GM19240 (cell line): Measurements from ENCODE around the gene ATP1B3.
A peak's percentile ranks its signal among the peaks of the same experiment; 100 is the strongest.
"Not testable (repeated sequence)": the region's sequence is repeated elsewhere in the genome, so short reads cannot be mapped to it uniquely, and the experiment has no call there.

Source experiments
- DNase-seq: peaks from one replicate; pipeline ENCODE4 v3.0.0; 2011; ENCODE audit warnings: low spot score; ENCODE audit not compliant: insufficient read length

The ATP1B3 gene

GRCh38 chr3:141876381-141876890 is at the start of gene ATP1B3:
ATP1B3 (plus strand) TSS chr3:141876643; CDS start chr3:141876802, 159 bp downstream.
- DNase-seq = peak; percentile 69

DNA sequence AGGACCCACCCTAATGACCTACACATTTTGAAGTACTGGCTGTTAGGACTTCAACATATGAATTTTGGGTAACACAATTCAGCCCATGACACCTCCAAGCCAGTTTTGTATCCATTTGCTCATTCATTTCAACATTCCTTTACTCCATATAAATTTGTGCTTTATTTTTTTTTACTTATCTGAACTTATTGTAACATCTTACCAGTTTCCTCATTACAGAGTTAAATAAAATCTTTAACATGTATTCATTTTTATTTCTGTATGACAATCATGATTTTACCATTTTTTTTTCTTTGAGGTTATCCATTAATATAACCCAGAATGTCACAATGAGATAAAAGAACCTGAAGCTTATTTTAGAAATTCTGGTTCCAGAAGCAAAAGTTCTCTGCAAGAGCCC is 48.0 kb upstream of the ATP1B3 start:
- DNase-seq = no peak

DNA sequence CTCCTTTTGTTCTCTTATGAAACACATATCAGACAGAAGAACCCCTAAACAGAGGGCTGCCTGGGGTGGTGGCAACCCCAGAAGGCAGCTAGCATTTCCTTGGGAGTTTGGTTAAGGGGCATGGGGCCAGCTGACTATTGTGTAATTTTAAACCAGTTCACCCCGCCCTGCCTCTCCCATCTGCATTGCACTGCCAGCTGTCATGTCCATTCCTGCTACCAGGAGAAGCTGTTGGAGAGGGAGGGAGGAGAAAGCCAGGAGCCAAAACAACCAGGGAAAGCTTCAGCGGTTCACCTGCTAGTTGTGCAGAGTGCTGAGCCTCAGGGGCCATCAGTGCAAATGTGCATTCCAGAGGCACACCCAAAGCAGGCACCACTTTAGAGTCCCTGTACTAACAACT is 47.6 kb upstream of the ATP1B3 start:
- no peak for DNase-seq

DNA sequence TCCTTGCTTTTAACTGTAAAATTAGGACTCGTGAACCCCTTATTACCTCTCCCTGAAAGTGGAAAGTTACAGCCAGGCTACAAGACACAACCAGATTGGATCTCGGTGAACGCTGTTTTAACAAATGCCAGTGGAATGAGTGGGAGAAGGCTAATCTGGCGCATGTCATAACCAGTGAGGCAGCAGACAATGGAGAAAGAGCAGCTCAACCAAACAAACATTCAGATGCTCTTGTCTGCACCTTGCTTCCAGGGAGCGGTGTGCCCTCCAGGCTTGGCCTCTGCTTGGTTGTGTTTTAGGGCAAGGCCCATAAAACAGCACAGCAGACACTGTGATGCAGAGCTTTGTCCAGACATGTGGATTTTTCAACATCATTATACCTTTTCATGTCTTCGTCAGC is 45.9 kb upstream of the ATP1B3 start:
- DNase-seq = no peak

DNA sequence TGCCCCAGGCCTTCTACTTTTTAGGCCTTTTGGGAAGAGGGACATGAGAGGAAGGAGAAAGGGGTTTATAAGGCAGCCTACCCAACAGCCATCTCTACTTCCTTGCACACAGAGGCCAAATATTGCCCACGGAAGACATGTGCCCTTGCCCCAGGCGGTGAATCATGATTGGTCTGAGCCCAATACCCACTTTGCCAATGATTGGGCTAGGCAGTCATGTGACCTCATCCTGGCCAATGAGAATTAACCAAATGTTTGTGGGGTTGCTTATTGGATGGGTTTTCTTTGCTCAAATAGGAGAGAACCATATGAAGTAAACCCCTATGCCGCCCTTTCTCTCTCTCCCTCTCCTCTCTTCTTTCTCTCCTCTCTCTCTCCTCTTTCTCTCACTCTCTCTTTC is 42.2 kb upstream of the ATP1B3 start:
- no peak for DNase-seq

GRCh38 chr3:141835557-141836229 is 40.8 kb upstream of the ATP1B3 start:
- DNase-seq = no peak

DNA sequence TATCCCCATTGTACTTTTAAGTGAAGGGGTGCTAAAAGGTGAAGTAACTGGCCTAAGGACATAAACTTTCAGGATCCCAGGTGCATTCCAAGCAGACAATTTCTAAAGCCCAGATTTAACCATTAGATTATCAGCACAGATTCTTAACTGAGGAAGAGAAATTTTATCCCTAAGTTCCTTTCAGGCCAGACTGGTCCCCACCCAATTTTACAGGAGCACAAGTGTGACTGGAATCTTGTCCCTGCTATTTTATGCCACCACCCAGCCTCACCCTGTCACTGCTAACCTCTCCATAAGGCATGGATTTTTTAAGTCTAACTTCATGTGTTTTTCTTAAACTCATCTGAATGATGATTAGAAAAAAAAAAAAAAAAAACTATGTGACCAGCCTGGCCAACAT is 37.1 kb upstream of the ATP1B3 start:
- DNase-seq = no peak

DNA sequence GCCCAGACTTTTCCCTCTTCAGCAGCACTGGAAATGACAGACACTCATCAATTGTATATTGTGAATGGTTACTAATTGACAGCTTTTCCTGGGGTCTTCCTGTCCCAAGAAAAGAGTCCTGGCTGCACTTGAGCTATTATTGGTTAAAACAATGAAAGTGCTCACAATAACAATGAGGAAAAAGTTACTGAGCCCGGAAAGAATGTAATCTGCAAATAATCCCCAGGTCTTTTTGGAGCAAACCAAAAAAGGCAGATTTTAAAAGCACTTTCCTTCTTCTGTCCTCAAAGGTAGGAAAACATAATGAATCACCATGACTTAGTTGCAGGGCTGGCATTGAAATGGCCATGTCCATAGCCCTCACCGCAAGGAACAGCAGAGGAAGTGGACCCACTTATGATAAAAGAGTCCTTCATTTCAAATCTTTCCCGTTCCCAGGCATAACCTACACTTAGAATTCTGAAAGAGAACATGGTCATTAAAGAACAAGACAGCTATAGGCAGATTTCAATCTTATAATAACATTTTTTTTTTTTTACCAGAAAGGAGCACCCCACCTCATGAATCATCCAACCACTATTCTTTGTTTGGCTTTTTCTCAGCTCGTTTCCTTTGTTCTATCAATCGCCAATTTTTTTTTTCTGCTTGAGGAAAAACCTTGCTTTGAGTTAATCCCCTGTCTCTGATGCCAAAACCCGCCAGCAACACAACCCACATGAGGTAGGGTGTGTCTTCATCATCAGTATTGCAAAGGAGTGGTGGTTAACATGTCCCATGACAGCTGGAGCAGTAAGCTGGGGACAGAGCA is 35.5 kb upstream of the ATP1B3 start:
- DNase-seq = no peak

DNA sequence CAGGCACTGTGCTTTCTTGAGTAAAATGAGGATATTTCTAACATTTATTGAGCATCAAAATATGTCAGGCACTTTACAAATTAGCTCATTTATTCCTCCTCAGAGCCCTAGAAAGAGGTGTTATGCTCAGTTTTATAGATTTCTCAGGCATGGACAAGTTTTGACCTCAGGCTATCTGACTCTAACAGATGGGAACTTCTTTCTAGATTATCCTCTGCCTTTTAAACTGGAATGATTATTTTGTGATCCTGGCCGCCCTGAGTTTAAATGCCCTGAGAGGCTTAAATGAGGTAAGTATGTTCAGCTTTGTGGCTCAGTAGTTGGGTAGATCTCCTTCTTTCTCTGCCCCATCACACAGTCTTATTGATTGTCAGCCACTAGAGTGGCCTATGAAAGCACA is 32.3 kb upstream of the ATP1B3 start:
- no peak for DNase-seq

GRCh38 chr3:141844812-141845211 is 31.6 kb upstream of the ATP1B3 start:
- DNase-seq = no peak

DNA sequence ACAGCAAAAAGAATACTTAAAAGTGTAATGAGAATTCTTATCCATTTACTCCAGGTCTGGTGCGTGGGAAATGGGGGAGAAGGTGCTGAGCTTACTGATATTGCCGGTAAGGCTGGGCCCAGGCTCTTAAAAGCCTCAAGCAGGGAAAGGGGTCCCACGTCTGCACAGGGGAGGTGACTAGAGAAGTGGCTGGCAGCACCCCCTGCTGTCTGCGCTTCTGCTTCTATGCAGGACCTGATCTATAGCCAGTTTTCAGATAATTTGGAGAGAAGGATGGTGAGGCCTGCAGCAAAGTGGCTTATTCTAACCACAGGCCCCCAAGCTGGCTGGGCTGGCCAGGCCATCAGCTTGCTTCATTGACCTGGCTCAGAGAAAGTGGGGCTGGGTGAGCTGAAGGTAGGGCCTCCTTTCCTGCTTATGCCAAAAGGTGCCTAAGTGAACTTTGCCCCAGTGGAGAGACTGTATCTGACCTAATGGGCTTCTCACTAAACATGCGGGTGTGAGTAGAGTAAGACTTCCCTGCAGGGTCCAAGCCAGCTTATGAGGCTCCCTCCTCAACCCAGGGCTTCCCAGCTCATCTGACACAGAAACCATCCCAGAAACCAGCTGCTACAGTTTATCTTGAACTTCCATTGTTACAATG is 30.9 kb upstream of the ATP1B3 start:
- no peak for DNase-seq

- no peak for DNase-seq
Observed at GRCh38 chr3:141846050-141846433, 30.4 kb upstream of the ATP1B3 start.

- not testable (repeated sequence) for DNase-seq
Observed at GRCh38 chr3:141848159-141848748, 28.2 kb upstream of the ATP1B3 start.

GRCh38 chr3:141849056-141849815 is 27.2 kb upstream of the ATP1B3 start:
- no peak for DNase-seq

GRCh38 chr3:141851411-141851810 is 25.0 kb upstream of the ATP1B3 start:
- DNase-seq = no peak

DNA sequence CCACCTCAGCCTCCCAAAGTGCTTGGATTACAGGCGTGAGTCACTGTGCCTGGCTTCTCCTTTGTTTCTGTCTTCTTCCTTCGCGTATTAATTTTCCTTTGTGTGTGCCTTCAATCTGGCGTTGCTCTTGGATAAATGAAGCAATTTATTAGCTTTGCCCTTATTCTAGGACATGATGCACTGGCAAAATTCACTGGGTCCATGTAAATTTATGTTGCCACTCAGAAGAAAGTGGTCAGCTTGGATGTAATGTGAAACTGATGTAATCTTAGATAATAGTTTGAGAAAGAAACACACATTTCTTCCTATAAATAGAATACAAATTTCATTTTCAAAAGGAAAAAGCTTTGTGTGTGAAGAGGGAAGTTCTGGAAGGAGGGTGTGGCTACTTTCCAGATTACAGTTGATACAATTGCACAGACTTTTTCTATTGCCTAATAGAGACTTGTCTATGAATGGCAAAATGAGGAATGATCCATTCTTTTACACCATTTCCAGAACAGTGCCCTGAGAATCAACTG is 23.3 kb upstream of the ATP1B3 start:
- no peak for DNase-seq

DNA sequence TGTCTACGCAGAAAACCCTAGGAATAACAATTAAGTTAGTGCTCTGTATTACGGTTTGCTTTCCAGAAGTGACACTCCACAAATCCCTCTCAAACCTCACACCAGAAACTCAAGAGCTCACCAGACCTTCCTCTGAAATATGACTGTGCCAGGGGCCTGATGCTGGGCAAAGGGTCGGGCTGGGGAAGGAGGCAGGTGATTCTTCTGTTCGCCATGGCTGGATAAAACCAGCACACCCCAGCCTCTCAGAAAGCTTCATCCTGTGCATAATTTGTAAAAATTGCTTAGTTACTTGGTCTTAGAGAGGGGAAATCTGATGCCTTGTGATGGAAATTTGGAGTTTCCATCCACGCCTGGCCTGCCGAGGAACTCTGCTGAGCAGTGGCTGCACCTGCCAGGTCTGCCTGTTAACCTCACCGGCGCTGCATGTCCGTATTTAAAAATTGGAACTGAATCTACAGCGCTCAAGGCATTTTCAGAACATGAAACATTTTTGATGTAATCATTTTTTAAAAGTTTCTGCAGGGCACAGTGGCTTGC is 22.7 kb upstream of the ATP1B3 start:
- DNase-seq = no peak

DNA sequence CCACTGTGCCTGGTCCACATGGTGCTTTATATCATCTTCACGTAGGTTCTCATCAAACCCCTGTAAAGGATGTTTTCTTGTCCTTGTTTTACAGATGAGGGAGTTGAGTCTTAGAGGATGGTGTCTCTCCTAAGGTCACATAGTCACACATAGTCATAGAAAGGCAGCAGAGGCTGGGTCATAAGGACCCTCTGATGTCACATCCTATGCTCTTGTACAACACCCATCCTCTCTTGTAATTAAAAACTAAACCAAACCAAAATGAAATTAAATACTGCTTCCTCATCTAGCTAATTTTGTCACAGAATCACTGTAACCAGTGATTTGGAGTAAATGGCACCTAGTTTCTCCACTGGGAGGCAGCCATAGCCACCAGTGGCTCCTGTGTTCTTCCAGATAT is 21.8 kb upstream of the ATP1B3 start:
- DNase-seq = no peak

DNA sequence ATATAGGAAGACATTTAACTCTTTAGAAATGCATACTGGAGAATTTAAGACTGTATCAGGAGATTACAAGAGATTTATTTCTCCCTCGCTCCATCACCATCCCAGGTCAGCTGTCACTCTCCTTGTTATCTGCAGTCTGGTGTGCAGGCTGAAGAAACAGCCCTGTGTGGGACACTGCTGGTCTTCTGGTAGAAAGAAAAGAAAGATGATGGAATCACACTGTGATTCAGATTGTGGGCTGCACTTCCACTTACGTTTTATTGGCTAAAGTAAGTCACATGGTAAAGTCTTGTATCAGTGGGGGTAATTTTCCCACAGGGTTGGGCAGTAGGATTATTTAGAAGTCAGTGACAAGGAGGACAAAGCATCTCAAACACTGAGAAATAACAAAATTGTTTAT is 18.1 kb upstream of the ATP1B3 start:
- no peak for DNase-seq

GRCh38 chr3:141859651-141860050 is 16.8 kb upstream of the ATP1B3 start:
- DNase-seq = no peak
